GM18519 (cell line): ENCODE results near the gene CPM.

Experiments used
- ATAC-seq: cut with Tn5 transposase; IDR thresholded peaks from one replicate; pipeline ENCODE4 v1.9.1; 2021; ENCODE audit warnings: mild to moderate bottlenecking, moderate library complexity; ENCODE audit not compliant: unreplicated experiment, low FRiP score

CPM gene

DNA sequence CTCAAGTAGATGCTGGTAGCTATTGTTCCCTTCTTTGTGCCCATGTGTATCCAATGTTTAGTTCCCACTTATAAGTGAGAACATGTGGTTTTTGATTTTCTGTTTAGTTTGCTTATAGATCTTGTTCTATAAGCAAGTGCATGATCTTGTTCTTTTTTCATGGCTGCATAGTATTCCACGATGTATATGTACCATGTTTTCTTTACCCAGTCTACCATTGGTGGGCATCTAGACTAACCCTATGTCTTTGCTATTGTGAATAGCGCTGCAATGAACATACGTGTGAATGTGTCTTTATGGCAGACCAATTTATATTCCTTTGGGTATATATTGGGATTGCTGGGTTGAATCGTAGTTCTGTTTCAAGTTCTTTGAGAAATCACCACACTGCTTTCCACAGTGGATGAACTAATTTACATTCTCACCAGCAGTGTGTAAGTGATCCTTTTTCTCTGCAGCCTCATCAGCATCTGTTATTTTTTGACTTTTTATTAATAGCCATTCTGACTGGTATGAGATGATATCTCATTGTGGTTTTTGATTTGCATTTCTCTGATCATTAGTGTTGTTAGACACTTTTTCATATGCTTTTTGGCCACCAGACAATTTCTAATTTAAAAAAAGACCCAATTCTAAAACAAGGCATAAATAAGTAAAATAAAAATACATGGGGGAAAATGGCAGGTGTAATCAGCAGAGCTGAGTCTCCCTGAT, 50.6 kb downstream of the CPM start:
- ATAC-seq = no peak

DNA sequence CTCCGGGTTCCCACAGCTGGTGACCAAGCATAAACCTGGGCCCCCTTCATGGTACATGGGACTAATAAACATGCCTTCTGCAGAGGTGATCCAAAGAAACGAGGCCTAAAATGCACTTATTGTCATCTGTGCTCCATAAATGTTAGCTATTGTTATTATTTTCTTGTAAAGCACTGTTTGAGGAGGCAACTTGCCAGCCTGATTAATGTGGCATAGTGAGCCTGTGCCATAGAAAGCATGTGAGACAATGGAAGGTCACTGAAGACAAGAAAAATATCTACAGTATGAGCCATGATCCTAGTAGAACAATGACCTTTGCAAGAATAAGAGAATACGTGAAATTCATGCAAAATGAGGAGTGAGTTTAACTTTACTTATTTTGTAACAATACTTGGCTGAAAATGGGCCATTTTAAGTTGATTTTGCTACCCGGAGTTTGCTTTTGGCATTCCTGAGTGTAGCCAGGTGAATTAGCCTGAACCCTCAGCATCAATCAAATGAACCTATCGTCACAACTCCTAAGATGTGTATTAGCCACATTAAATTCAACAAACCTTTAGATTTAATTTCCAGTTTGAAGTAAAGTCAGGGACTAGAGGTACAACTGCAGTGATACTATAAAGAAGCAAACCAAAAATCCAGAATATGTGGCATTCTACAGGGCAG, 52.2 kb downstream of the CPM start:
- no peak for ATAC-seq

DNA sequence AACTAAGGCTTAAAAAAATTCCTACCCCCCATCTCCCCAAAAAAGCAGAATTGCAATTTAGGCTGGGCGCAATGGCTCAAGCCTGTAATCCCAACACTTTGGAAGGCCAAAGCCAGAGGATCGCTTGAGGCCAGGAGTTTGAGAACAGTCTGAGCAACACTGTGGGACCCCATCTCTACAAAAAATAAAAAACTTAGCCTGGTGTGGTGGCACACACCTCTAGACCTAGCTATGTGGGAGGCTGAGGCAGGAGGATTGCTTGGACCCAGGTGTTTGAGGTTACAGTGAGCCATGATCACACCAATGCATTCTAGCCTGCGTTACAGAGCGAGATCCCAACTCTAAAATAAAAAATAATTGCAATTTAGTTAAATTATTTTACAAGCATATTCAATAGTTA, 54.1 kb downstream of the CPM start:
- no peak for ATAC-seq

DNA sequence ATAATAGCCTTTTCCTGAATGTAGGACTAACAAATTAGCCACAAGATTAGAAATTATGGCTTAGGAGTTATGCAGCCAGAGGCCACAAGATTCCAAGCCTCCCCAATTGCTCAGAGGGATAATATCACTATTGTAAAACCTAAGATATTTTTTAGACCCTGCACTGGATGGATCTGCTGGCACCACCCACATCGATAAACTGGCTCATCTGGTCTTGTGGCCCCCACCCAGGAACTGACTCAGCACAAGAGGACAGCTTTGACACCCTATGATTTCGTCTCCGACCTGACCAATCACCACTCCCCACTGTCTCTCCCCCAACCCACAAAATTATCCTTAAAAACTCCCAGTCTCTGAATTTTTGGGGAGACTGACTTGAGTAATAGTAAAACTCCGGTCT, 54.7 kb downstream of the CPM start:
- ATAC-seq = no peak

DNA sequence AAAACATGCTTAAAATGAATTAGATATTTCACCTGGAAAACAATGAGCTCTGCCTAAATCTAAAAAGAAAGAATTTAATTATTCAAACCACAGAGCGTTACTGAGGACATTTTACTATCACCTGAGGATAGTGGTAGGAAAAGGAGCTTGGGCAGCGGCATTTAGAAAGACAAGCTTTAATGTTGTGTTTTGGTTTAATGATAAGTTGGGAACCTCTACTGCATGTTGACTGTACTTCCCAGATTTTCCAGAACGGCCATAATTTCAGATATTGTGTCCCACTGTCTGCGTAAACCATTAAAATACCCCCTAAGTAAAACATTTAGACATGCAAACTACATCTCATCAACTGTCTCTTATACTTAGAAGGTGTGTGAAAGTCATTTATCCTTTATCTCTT, 55.4 kb downstream of the CPM start:
- ATAC-seq = no peak

DNA sequence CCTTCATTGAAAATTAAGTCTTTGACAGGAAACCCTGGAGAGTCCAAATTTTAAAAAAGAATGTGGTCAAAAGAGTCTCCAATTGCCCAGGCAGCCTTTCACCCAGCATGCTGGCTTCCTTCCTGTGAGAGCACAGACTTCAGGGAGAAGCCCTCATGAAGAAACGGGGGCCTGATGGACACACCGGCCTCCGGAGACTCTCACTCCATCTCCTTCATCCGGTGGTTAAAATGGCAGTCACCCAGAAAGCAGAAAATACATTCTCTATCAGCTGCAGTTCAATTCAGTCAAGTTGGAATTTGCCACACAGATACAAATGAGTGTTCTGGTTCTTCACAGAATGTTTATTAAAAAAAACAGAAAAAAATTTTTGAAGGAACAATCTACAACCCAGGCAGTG, 56.5 kb downstream of the CPM start:
- no peak for ATAC-seq

DNA sequence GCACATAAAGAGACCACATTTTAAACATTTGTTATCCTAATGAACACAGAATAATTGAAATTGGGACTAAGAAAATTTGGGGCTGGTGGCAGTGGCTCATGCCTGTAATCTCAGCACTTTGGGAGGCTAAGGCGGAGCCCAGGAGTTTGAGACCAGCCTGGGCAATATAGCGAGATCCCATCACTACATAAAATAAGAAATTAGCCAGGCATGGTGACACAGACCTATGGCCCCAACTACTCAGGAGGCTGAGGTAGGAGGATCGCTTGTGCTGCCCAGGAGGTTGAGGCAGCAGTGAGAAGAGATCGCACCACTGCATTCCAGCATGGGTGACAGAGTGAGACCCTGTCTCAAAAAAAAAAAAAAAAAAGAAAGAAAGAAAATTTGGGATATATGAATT, 59.7 kb downstream of the CPM start:
- no peak for ATAC-seq

DNA sequence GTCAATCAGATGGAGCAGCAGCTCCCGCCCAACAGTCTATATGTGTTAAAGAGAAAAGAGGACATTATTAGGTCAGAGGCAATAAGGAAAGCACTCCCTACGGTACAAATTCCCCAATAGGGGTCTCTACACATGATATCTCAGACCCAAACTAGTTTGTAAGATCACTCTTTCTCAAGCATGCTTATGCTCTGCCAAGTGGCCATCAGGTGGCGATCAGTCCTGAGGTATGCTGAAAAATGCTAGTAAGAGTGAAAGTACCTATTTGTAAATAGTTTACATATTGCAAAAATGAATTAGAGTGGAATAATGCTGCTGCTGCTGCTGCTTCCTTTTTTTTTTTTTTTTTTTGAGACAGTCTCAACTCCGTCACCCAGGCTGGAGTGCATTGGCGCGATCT, 61.0 kb downstream of the CPM start:
- peak; percentile 51 for ATAC-seq

DNA sequence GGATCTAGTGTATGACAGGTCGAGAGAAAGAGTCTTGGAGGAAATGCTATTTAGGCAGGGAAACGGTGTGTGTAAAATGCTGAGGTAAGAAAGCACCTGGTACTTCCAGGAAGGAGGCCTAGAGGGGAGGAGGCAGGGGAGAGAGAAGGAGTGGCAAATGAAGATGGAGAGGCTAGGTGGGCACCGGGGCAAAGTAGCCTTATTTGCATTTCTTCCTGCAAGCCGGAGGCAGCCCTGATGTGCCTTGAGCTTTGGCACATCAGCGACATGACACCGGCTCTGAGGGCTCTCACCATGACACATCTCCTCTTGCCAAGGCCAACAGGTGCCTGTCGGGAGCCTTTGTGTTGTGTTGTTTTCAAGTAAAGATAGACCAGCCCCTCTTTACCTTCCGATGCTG, 61.6 kb downstream of the CPM start:
- no peak for ATAC-seq

DNA sequence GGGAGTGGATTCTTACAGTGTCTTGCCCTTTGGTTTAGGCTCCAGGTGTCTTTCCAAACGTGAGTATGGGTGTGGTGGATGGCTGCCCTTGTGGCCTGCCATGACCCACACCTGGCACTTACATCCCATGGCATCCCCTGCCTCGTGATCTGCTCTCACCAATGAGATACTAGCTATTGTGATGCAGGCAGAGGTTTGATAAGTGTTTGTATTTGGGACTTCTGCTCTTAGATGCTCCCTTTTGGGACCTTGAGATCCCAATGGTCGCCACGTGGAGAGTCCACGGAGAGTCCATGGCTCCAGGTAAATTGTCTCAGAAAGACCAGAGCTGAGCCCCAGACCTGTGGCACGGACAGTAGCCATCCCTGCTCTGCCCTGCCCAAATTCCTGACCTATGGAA, 62.5 kb downstream of the CPM start:
- ATAC-seq = no peak

DNA sequence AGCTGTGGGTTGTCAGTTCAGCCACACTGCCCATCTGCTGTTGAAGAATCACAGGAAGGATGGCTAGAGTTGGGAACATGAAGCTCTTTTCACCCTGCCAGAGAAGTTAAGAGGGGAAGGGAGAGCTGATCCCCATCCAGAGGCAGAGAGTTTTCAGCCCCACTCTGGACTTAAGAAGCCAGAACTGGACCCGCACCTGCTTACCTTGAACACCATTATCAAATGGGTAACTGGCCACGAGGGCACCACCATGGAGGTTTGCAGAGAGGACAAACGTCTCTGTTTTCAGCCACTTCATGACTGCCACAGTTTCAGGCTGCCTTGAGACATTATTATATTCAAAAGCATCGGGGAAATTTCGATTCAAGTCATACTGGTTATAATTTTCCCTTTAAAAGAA, 63.0 kb downstream of the CPM start:
- ATAC-seq = no peak

DNA sequence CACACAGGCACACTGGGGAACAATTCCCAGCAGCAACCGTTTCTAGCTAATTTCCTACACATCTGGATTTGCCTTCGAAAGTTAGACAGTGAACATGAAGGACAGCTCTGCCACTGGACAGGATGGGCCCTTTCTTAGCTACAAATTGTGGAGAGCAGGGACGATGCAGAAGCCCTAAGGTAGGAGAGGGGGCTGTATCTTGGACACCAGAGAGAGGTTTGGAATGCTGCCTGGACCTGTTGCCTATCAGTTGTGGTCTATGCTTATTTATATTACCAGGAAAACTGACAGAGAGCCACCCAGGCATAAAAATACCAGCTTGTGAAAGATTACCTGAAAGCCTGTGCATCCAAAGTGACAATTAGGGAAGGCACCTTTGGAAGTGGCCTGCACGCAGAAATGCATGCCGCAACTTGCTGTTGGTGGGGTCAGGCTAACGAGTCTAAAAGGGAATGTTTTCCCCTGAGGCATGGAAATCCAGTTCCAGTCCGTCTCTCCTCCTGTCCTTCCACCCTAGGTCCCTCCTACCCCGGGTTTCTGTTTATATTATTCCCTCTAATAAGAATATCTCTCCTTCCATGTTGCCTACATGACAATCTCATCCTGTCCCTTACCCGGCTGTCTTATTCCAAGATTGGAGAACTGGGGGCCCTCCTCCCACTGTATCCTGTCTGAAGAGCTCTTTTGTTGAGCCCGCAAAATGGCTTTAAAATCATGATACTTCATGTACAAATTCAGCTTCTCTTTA, 64.8 kb downstream of the CPM start:
- no peak for ATAC-seq

DNA sequence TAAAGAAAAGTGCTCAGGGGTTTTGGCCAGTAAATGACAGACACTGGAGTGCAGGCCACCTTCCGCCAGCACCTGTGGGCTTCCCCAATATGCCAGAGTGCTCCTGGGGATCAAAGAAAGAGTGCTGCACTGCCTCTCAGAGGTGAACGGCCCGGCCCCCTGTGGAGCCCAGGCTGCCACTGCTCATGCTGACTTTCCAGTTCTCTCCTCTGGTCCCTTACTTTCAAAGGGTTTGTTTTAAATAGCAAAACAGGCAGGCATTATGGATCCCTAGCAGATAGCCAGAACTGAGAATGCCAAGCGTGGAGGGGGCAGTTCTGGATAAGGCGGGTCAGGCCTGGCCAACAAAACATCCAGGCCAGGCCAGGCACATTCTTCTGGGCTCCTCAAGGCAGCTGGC, 65.4 kb downstream of the CPM start:
- no peak for ATAC-seq

DNA sequence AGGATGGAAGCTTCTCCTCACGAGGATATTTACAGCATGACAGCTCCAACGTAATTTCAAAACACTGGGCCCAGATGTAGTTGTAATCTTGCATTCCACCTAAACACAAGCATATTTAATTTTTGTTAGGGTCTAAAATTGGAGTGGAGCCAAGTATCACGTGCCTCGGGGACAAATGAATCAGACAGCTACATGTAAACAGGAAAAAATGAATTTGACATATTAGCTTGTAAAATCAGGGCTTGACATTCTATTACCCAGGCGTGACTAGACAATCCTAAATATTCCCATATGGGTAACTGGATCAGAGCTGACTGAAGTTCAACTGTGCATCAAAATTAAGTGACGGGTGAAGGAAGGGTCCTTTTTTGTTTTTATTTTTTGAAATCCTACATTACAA, 66.0 kb downstream of the CPM start:
- ATAC-seq = no peak

DNA sequence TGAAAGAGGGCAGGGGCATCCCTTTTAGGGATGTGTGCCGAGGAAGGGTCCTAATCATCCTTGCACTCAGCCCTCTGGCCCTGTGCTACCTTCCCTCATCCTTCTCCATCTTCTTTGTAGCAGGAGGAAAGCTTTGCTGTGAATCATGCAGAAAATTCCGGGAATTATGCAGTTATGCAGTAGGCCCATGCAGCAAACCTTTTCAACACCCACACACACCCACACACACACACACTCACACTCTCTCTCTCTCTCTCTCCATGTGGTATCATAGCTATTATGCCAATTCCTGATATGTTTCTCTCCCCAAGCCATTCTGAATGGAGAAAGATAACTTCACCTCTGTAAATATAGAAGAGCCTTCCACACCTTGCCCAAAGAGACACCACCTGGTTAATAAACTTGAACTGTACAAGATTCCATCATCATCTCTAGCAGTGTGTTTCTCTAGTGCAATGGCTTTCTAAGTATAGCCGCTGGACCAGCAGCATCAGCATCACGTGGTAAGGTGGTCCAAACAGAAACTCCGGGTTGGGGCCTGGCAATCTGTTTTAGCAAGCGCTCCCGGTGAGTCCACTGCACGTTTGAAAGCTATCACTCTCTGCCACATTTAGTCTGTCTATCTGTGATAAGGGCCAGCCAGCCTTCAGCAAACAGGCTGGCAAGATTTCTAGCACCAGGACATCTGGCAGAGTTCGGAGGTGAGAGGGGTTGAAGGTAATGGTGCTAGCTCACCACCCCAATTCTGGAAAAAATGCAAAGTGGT, 67.4 kb downstream of the CPM start:
- no peak for ATAC-seq

DNA sequence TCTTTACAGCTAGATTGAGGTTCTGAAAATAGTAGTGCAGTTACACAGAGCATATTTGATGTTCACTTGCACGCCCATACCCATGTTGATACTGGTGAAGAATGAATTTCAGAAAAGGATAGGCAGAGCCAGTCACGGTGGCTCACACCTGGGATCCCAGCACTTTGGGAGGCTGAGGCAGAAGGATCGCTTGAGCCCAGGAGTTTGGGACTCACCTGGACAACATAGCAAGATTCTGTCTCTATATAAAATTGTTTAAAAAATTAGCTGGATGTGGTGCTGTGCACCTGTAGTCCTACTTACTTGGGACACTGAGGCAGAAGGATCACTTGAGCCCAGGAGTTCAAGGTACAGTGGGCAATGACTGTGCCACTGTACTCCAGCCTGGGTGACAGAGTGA, 68.4 kb downstream of the CPM start:
- no peak for ATAC-seq

DNA sequence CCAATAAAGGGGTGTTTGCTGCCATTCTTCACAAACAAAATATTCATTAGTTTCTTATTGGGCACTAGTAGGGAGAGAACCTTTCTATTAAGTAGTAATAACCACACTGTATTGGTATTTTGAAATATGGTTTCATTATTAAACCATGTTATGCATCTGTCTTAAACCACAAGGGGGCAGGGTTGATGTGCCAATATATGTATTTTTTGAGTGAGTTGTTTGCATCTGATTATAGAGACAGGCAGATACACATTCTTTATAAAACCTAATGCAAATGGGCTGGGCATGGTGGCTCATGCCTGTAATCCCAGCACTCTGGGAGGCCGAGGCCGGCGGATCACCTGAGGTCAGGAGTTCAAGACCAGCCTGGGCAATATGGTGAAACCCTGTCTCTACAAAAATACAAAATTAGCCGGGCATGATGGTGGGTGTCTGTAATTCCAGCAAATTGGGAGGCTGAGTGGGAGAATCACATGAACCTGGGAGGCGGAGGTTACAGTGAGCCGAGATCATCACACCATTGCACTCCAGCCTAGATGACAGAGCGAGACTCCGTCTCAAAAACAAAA, 69.0 kb downstream of the CPM start:
- ATAC-seq = peak; percentile 50

DNA sequence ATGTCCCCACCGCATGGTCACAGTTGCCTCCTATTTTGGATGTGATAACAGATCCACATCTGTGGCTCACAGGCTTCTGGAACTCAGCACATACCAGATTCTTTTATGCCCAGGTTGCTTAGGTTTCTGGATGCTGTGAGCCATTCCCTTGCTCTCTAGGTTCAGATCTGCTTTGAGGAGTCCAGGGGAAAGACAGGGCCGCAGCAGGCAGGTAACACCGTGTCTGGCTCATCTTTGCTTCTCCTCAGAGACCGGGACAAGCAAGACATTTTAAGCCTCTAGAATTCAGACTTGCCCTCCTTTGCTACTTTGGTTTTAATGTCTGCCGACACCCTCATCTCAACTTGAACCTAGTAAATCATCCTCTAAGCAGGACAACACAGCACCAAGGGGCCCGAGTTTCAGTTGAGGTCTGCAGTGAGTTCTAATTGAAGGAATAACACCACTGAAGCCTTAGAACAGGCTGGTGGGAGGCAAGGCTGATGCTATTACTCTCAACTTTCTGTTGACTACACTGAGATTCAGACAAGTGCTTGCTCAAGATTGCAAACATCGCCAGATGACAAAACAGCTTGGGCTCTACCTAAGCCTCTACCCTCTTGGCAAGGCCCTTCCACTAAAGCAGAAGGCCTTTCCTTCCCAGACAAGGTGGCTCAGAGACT, 69.7 kb downstream of the CPM start:
- no peak for ATAC-seq

DNA sequence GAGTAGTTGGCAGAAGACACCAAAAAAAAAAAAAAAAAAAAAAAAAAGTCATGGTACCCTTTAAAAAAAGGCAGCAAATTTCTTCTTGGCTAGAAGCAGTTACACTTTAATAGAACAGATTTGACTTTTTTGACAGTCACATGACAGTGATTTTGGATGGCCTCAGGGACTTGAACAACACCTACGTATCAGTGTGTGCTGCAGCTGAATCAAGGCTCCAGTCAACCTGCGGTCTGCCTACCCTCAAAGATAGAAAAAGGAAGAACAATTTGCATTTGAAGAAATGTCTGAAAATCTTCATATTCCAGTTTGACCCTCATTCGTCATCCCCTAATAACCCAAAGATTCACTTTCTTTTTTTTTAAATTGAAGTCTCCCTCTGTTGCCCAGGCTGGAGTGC, 71.1 kb downstream of the CPM start:
- peak; percentile 64 for ATAC-seq

DNA sequence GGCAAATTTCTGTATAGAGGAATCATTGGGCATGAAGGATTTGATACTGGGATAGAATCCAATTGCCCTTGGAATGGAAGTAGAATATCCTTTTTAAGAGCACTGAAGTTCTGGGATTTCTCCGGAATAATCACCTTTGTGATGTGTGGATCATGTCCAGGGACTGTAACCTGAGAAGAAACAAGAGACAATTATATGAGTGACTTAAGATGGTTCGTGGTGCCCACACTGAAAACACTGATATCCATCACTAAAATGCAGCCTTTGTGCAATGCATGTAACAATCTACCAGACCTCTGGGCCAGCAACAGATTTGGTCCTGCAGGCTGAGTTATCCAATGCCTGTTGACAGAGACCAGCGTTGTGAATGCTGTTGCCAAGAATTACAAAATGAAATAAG, 76.5 kb downstream of the CPM start:
- no peak for ATAC-seq
